Activated naive CD4-positive, alpha-beta T cell treated with anti-CD3 and anti-CD28 coated beads for 36 hours (primary cell): Measurements from ENCODE around the gene RUFY1. TPM values are rescaled to one million over a fixed set of nuclear protein-coding genes. Genes with fewer than 3 reads are reported as not detected.
"Not testable (repeated sequence)": the region's sequence is repeated elsewhere in the genome, so short reads cannot be mapped to it uniquely, and the experiment has no call there.

Source experiments
- CTCF ChIA-PET: fragments of 350-600 bp; sonication (Branson Sonifier 250); formaldehyde crosslinking; loops from one replicate; lab custom pipeline; 2021; ENCODE audit warnings: antibody characterized with exemption; lab: Charles Lee
- DNase-seq: peaks from one replicate; pipeline ENCODE4 v3.0.0-alpha.2; 2020
- H3K27ac Mint-ChIP-seq: one replicate; pipeline ENCODE4 v1.8.0; 2021; ENCODE audit warnings: mild to moderate bottlenecking, mixed read lengths
- H3K27me3 Mint-ChIP-seq: one replicate; pipeline ENCODE4 v1.8.0; 2021; ENCODE audit warnings: low read depth, mixed read lengths
- H3K36me3 Mint-ChIP-seq: one replicate; pipeline ENCODE4 v1.8.0; 2021; ENCODE audit warnings: low read depth, mixed read lengths
- H3K4me1 Mint-ChIP-seq: one replicate; pipeline ENCODE4 v1.8.0; 2021; ENCODE audit warnings: low read depth, mixed read lengths
- H3K4me3 Mint-ChIP-seq: one replicate; pipeline ENCODE4 v1.8.0; 2021; ENCODE audit warnings: mild to moderate bottlenecking, moderate library complexity, mixed read lengths
- H3K9me3 Mint-ChIP-seq: one replicate; pipeline ENCODE4 v1.8.0; 2021; ENCODE audit warnings: mixed read lengths
- intact Hi-C: fragments of 100-400 bp; cut with micrococcal nuclease; formaldehyde crosslinking; loops from one replicate; pipeline ENCODE4 v1.15.1; 2023
- total RNA-seq, 2 experiments: library from RNA; stranded (reverse); gene quantifications; one replicate each; pipeline ENCODE4 v1.2.3, GENCODE V29; 2021

The RUFY1 gene
- total RNA-seq, 2 experiments from 2014 or later: 27.8 to 31.0 TPM

DNA sequence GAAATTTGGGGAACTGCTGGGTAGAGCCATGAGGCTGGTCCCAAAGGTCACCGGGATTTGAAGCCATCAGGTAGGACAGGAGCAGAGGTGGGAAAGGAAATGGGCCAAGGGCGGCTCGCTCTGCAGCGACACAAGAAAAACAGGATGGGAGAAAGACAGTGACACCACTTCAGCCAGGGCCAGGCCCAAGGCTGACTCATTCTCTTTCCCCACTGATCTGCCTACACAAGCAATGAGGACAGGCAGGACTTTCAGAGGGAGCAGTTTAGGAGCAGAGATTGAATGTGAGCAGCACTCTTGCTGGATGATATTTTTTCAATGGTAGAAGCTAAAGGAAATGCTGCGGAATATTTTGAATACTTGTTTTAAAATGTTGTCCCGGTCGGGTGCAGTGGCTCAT, 3.5 kb downstream of the RUFY1 start:
- Mint-ChIP-seq H3K9me3 (no peaks in the 10 kb centered on the region), H3K27me3 (no peaks in the 10 kb centered on the region), H3K4me3 (no peak overlapping the region), H3K4me1 (peaks cover 39% of the 10 kb centered on the region), H3K36me3 (peaks cover 21% of the 10 kb centered on the region), H3K27ac (no peak overlapping the region)
- intact Hi-C loops: loop anchor here (5.0 to 10.0 kb wide), 2 partner anchors 521 to 927 kb away; partner anchors contain the start of genes CLK4 and RNF130
- CTCF ChIA-PET: no interaction called here
- no peak for DNase-seq

DNA sequence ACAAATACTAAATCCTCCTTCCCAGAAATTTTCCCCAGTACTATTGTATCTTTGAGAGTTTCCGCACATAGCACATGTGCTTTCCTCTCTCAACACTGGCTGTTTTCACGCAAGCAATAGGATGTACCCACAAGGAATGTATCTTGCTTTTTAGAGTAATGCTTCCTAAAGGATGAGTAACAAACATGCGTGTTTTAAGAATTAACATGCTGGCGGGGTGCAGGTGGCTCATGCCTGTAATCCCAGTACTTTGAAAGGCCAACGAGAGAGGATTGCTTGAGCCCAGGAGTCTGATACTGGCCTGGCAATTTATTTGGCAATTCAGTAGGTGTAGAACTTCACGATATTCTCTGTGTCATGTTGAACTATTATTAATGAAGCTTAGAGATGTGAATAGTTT, 4.6 kb downstream of the RUFY1 start:
- H3K27ac Mint-ChIP-seq: no peak overlapping the region
- H3K4me3 Mint-ChIP-seq: no peak overlapping the region
- DNase-seq: no peak
- H3K36me3 Mint-ChIP-seq: peaks cover 24% of the 10 kb centered on the region
- no peaks in the 10 kb centered on the region for H3K27me3 Mint-ChIP-seq
- H3K9me3 Mint-ChIP-seq: no peaks in the 10 kb centered on the region
- H3K4me1 Mint-ChIP-seq: peaks cover 36% of the 10 kb centered on the region
- intact Hi-C loops: loop anchor here (5.0 to 10.0 kb wide), 2 partner anchors 520 to 928 kb away; partner anchors contain the start of genes CLK4 and RNF130
- CTCF ChIA-PET: no interaction called here

DNA sequence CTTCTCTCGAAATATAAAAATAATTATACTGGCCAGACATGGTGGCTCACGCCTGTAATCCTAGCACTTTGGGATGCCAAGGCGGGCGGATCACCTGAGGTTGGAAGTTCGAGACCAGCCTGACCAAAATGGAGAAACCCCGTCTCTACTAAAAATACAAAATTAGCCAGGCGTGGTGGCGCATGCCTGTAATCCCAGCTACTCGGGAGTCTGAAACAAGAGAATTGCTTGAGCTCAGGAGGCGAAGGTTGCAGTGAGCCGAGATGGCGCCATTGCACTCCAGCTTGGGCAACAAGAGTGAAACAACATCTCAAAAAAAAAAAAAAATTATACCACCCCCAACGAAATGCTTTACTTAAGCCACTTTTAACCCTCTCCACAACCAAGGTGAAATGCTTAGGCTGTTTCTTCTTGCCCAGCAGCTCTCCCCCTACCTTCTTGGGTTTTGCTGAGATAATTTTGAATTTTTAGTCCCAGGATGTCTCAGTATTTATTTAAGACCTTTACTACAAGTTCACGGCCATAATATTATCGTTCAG, 8.0 kb downstream of the RUFY1 start:
- H3K4me3 Mint-ChIP-seq, CTCF ChIA-PET: not testable (repeated sequence)

DNA sequence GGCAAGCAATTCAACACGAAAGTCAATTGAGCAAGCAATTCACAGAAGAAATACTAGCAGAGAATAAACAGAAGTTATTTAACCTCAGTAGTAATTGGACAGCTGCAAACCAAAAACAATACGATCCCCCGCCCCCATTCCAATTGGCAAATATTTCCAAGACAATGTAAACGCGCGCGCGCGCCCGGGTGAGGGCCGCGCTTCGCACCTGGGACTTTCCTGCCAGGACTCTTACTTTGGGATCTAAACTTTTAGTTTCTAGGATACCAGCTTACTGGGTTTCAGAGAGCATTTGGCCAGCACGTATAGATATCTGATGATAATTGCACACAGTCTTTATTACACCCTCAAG, 8.6 kb downstream of the RUFY1 start:
- DNase-seq: peak; percentile 47
- Mint-ChIP-seq H3K27me3 (no peaks in the 10 kb centered on the region), H3K9me3 (no peaks in the 10 kb centered on the region), H3K36me3 (peaks cover 22% of the 10 kb centered on the region), H3K4me1 (peaks cover 17% of the 10 kb centered on the region), H3K4me3 (peak overlapping the region; percentile 93), H3K27ac (peak overlapping the region; percentile 91)
- intact Hi-C loops: loop anchor here (1.0 to 10.0 kb wide), 6 partner anchors 9 to 829 kb away; partner anchors contain the start of genes CANX, HNRNPH1, RNF130 and RUFY1
- CTCF ChIA-PET: no interaction called here

More for the DNA sequence above, 8.0 kb downstream of the RUFY1 start:
- not testable (repeated sequence) for H3K27me3 Mint-ChIP-seq, DNase-seq, H3K27ac Mint-ChIP-seq, H3K9me3 Mint-ChIP-seq
- H3K4me1 Mint-ChIP-seq: peaks cover 23% of the 10 kb centered on the region
- peaks cover 21% of the 10 kb centered on the region for H3K36me3 Mint-ChIP-seq
- intact Hi-C loops: loop anchor here (2.0 to 10.0 kb wide), 2 partner anchors 24 to 516 kb away; partner anchors contain the start of gene RNF130

DNA sequence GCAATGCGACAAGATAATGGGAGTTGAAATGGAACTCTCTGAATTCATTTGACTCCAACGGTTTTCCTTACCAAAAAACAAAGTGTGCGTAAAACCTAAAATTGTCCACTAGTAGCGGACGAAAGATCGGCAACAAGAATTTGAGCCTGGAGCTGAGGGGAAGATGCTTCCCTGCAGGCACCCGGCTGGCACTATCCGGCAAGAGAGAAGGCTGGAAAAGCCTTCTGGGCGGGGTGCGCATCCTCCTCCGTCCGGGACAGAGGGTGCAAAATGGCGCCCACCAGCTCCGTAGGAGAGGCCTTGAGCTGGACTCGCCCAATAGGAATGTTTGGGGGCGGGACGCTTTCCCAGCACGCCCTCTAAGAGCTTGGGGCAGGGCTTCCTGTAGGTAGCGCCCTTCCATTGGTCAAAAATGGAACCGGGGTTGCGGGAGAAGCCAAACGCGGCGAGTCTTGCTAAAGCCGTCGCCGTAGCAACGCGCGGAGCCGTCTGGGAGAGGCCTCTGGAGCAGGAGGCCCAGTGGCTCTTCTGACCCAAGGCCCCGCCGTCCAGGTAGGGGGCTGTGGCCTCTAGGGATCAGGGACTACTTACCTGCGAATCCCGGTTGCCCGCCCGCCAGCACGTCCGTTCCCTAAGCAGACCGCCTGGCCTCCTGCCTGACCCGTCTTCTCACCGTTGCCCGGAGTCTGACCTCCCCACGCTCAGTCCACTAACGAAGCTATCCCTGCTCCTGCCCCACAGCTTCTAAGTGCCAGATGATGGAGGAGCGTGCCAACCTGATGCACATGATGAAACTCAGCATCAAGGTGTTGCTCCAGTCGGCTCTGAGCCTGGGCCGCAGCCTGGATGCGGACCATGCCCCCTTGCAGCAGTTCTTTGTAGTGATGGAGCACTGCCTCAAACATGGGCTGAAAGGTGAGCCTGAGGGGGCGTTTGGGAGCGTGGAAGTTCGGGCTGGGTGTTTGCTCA, 9.2 kb downstream of the RUFY1 start:
- peaks cover 14% of the 10 kb centered on the region for H3K4me1 Mint-ChIP-seq
- no peaks in the 10 kb centered on the region for H3K9me3 Mint-ChIP-seq
- H3K4me3 Mint-ChIP-seq: peak overlapping the region; percentile 93
- peak overlapping the region; percentile 91 for H3K27ac Mint-ChIP-seq
- CTCF ChIA-PET: no interaction called here
- peak; percentile 98 for DNase-seq
- H3K36me3 Mint-ChIP-seq: peaks cover 22% of the 10 kb centered on the region
- intact Hi-C loops: loop anchor here (1.0 to 10.0 kb wide), 6 partner anchors 9 to 829 kb away; partner anchors contain the start of genes CANX, HNRNPH1, RNF130 and RUFY1
- no peaks in the 10 kb centered on the region for H3K27me3 Mint-ChIP-seq

DNA sequence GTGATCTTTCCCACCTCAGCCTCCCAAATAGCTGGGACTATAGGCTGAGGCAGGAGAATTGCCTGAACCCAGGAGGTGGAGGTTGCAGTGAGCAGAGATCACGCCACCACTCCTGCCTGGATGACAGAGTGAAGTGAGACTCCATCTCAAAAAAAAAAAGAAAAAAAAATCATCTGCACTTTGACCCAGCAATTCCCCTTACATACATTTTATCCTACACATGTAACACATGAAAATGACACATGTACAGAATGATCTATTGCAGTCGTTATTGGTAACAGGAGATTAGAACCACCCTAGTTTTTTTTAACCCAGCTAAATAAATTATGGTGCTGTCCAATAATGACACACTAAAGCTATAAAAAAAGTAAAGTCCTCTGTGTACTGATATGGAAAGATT, 14.2 kb downstream of the RUFY1 start:
- Mint-ChIP-seq H3K27me3 (no peaks in the 10 kb centered on the region), H3K9me3 (no peaks in the 10 kb centered on the region), H3K4me1 (peaks cover 2% of the 10 kb centered on the region), H3K36me3 (peaks cover 35% of the 10 kb centered on the region), H3K27ac (no peak overlapping the region), H3K4me3 (no peak overlapping the region)
- intact Hi-C loops: no loop called here
- no peak for DNase-seq
- CTCF ChIA-PET: no interaction called here

DNA sequence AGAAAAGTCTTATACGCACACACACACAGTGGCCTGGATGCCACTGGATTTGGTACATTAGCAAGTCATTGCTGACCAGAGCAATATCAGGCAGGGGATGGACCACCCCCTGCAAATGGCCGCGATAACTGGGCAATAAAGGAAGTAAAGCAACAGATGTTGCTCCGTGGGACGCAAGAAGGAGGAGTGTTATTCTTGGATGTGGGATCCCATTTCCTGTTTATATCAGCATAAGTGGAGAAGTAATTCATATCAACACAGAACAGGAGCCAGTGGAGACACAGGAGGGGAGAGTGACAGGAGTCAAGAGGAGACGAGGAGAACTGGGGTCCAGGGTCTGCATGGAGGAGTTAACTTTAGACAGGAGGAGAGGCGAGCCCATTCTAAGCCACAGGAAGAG, 18.4 kb downstream of the RUFY1 start:
- intact Hi-C loops: no loop called here
- H3K27me3 Mint-ChIP-seq: no peaks in the 10 kb centered on the region
- H3K27ac Mint-ChIP-seq: peak overlapping the region; percentile 31
- H3K4me3 Mint-ChIP-seq: no peak overlapping the region
- H3K4me1 Mint-ChIP-seq: no peaks in the 10 kb centered on the region
- peaks cover 26% of the 10 kb centered on the region for H3K36me3 Mint-ChIP-seq
- DNase-seq: no peak
- CTCF ChIA-PET: no interaction called here
- no peaks in the 10 kb centered on the region for H3K9me3 Mint-ChIP-seq

DNA sequence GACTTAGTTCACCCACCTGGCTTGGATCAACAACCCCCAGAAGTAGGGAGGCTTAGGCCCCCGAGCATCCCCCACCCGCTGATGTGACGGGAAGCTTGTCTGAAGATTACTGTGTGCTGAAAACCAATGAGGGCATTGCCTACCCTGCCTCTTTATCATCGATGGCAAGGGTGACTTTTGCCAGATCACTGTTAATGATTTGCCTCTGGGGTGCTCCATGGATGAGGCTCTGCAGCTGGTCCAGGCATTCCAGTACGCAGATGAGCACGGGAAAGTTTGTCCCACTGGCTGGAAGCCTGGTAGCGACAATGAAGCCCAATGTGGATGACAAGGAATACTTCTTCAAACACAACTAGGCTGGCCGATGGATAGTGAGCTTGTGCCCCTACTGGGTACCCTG, 22.0 kb downstream of the RUFY1 start:
- no peaks in the 10 kb centered on the region for H3K4me1 Mint-ChIP-seq
- no peak overlapping the region for H3K27ac Mint-ChIP-seq
- no peak for DNase-seq
- intact Hi-C loops: no loop called here
- H3K4me3 Mint-ChIP-seq: no peak overlapping the region
- H3K9me3 Mint-ChIP-seq: no peaks in the 10 kb centered on the region
- CTCF ChIA-PET: no interaction called here
- peaks cover 22% of the 10 kb centered on the region for H3K36me3 Mint-ChIP-seq
- no peaks in the 10 kb centered on the region for H3K27me3 Mint-ChIP-seq

DNA sequence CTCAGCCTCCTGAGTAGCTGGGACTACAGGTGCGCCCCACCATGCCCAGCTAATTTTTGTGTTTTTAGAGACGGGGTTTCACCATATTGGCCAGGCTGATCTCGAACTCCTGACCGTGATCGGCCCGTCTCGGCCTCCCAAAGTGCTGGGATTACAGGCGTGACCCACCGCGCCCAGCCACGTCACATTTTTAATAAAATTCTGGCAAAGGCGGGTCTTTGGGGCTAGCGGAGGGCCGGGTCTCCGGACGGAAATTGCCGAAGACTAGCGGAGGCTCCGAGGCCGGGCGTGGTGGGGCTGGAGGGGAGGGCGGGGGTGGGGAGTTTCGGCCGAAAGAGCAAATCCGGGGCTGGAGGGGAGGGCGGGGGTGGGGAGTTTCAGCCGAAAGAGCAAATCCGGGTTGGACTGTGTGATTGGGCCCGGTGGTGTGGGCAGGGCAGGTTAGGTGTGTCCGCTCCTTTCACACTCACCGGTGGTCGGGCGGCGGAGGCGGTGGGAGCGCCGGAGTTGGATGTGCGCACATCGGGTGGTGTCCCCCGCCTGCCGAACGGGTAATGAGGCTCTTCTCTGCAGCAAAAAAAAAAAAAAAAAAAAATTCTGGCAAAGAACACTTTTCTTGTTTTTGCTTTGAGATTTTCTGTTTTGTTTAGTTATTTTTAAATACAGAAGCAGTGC, 27.1 kb downstream of the RUFY1 start:
- Mint-ChIP-seq H3K36me3 (peaks cover 20% of the 10 kb centered on the region), H3K27ac (no peak overlapping the region), H3K4me1 (no peaks in the 10 kb centered on the region), H3K9me3 (no peaks in the 10 kb centered on the region), H3K4me3 (no peak overlapping the region), H3K27me3 (no peaks in the 10 kb centered on the region)
- intact Hi-C loops: no loop called here
- CTCF ChIA-PET: no interaction called here
- DNase-seq: no peak

DNA sequence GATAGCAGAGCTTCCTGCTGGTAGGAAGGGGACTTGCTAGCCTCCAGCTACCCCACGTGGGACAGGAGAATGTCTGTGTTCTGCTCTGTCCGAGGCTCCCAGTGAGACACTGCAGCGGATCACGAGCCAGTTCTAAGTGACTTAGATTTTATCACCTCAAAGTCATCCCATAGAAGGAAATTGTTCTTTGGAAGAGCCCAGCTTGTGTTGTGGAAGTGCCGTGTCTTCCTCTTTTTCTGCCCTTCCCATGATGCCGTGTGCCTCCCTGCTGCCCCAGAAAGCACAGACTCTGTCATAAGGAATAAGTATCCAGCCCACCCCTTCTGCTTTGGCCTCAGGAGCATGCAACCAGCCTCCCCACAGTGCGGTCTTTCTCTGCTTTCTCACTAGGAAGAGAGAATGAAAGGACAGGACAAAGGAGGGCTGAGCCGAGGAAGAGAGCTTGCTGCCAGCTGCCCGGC, 35.6 kb downstream of the RUFY1 start:
- Mint-ChIP-seq H3K36me3 (peaks cover 28% of the 10 kb centered on the region), H3K4me3 (no peak overlapping the region), H3K9me3 (no peaks in the 10 kb centered on the region), H3K27me3 (no peaks in the 10 kb centered on the region), H3K4me1 (no peaks in the 10 kb centered on the region), H3K27ac (no peak overlapping the region)
- CTCF ChIA-PET: no interaction called here
- intact Hi-C loops: no loop called here
- DNase-seq: no peak

DNA sequence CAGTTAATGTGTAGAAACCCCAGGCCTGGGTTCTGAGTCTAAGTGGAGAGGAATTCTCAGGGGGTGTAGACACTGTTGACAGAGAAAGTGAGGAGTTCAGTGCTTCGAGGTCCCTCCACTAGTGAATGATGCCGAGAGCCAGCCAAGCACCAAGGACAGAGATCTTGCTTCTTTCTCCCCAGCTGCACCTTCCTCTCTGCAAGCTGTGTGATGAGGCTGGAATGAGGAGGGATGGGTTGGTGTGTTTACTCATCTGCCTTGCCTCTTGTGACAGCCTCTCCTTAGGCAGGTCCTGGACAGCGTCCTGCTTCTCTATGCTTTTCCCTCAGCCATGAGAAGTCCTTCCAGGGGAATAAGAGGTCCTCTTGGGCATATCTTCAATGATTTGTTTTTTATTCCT, 37.8 kb downstream of the RUFY1 start:
- H3K27me3 Mint-ChIP-seq: no peaks in the 10 kb centered on the region
- no peak for DNase-seq
- no peaks in the 10 kb centered on the region for H3K9me3 Mint-ChIP-seq
- intact Hi-C loops: no loop called here
- H3K27ac Mint-ChIP-seq: no peak overlapping the region
- CTCF ChIA-PET: no interaction called here
- H3K4me1 Mint-ChIP-seq: no peaks in the 10 kb centered on the region
- H3K36me3 Mint-ChIP-seq: peaks cover 32% of the 10 kb centered on the region
- no peak overlapping the region for H3K4me3 Mint-ChIP-seq

DNA sequence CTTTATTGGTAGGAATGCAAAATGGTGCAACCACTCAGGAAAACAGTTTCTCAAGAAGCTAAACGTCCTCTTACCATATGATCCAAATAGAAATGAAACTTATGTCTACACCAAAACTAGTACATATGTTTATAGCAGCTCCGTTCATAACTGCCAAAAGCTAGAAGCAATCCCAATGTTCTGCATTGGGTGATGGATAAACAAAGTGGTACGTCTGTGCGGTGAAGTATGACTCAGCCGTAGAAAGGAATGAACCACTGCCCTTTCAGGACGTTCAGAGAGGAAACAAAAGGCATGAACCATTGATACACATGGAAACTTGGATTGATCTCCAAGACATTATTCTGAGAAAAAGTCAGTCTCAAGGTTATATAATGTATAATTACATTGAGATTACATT, 45.6 kb downstream of the RUFY1 start:
- Mint-ChIP-seq H3K9me3 (no peaks in the 10 kb centered on the region), H3K27me3 (no peaks in the 10 kb centered on the region), H3K36me3 (peaks cover 37% of the 10 kb centered on the region), H3K27ac (no peak overlapping the region), H3K4me1 (no peaks in the 10 kb centered on the region), H3K4me3 (no peak overlapping the region)
- no peak for DNase-seq
- intact Hi-C loops: no loop called here
- CTCF ChIA-PET: interaction anchor here (0.6 kb wide), 1 partner anchor 220 kb away, joined by 4 read pairs; no protein-coding TSS in a partner anchor
